H9 (cell line): ENCODE data around the gene SLC38A1. TPM values are rescaled to one million over a fixed set of nuclear protein-coding genes. Genes with fewer than 3 reads are reported as not detected.

Experiments used
- DNase-seq: peaks from one replicate; pipeline ENCODE4 v3.0.0-alpha.2; 2017
- H2AFZ ChIP-seq: one replicate; pipeline ENCODE4 v1.6.1; 2013; ENCODE audit warnings: mild to moderate bottlenecking, low read length, control low read depth, moderate library complexity
- H2AK5ac ChIP-seq: 2 replicates; pipeline ENCODE4 v1.6.1; 2013; ENCODE audit warnings: low read length, control low read depth, mixed read lengths; ENCODE audit not compliant: insufficient read length
- H2BK120ac ChIP-seq: one replicate; pipeline ENCODE4 v1.6.1; 2013; ENCODE audit warnings: low read depth, mild to moderate bottlenecking, low read length, control low read depth, inconsistent platforms; ENCODE audit not compliant: poor library complexity, severe bottlenecking
- H2BK12ac ChIP-seq: 2 replicates; pipeline ENCODE4 v1.6.1; 2013; ENCODE audit warnings: low read length, control low read depth, mixed read lengths, low read depth; ENCODE audit not compliant: insufficient read length
- H2BK15ac ChIP-seq: 2 replicates; pipeline ENCODE4 v1.6.1; 2013; ENCODE audit warnings: low read depth, low read length, control low read depth
- H2BK20ac ChIP-seq: one replicate; pipeline ENCODE4 v1.6.1; 2013; ENCODE audit warnings: low read depth, mild to moderate bottlenecking, low read length, control low read depth, inconsistent platforms; ENCODE audit not compliant: poor library complexity, severe bottlenecking
- H2BK5ac ChIP-seq: 2 replicates; pipeline ENCODE4 v1.6.1; 2013; ENCODE audit warnings: low read length, control low read depth, mixed read lengths; ENCODE audit not compliant: insufficient read length
- H3K14ac ChIP-seq: 2 replicates; pipeline ENCODE4 v1.6.1; 2013; ENCODE audit warnings: low read length, control low read depth; ENCODE audit not compliant: insufficient read depth
- H3K18ac ChIP-seq: 2 replicates; pipeline ENCODE4 v1.6.1; 2013; ENCODE audit warnings: low read depth, mild to moderate bottlenecking, mixed read lengths, low read length, control low read depth; ENCODE audit not compliant: insufficient read length
- H3K23ac ChIP-seq: 2 replicates; pipeline ENCODE4 v1.6.1; 2013; ENCODE audit warnings: low read length, control low read depth, mixed read lengths, low read depth; ENCODE audit not compliant: insufficient read length
- H3K23me2 ChIP-seq: 2 replicates; pipeline ENCODE4 v1.6.1; 2013; ENCODE audit warnings: low read depth, mild to moderate bottlenecking, mixed read lengths, low read length, control low read depth; ENCODE audit not compliant: insufficient read length, poor library complexity, severe bottlenecking
- H3K27ac ChIP-seq: 2 replicates; pipeline ENCODE4 v1.5.1; 2013; ENCODE audit warnings: low read length, control low read depth, mixed read lengths, low read depth; ENCODE audit not compliant: insufficient read length
- H3K27me3 ChIP-seq: 2 replicates; pipeline ENCODE4 v1.6.1; 2013; ENCODE audit warnings: low read length, control low read depth, inconsistent platforms; ENCODE audit not compliant: insufficient read depth
- H3K4ac ChIP-seq: 2 replicates; pipeline ENCODE4 v1.6.1; 2013; ENCODE audit warnings: low read depth, mild to moderate bottlenecking, control low read depth, inconsistent platforms, low read length, moderate library complexity
- H3K4me1 ChIP-seq: 2 replicates; pipeline ENCODE4 v1.6.1; 2013; ENCODE audit warnings: low read length, control low read depth, inconsistent platforms; ENCODE audit not compliant: insufficient read depth
- H3K4me2 ChIP-seq: 2 replicates; pipeline ENCODE4 v1.6.1; 2013; ENCODE audit warnings: low read length, control low read depth, mixed read lengths; ENCODE audit not compliant: insufficient read length, insufficient read depth
- H3K56ac ChIP-seq: 2 replicates; pipeline ENCODE4 v1.6.1; 2013; ENCODE audit warnings: low read depth, mild to moderate bottlenecking, mixed read lengths, low read length, control low read depth; ENCODE audit not compliant: insufficient read length
- H3K79me1 ChIP-seq: 2 replicates; pipeline ENCODE4 v1.6.1; 2013; ENCODE audit warnings: low read depth, mild to moderate bottlenecking, moderate library complexity, low read length, control low read depth, inconsistent platforms; ENCODE audit not compliant: insufficient read depth, poor library complexity, severe bottlenecking
- H3K79me2 ChIP-seq: 2 replicates; pipeline ENCODE4 v1.6.1; 2013; ENCODE audit warnings: low read length, control low read depth, inconsistent platforms; ENCODE audit not compliant: insufficient read depth
- H3K9ac ChIP-seq: 2 replicates; pipeline ENCODE4 v1.6.1; 2013; ENCODE audit warnings: low read length, control low read depth, mixed read lengths; ENCODE audit not compliant: insufficient read length; ENCODE audit errors: extremely low read depth
- H3K9me3 ChIP-seq: one replicate; pipeline ENCODE4 v1.6.1; 2013; ENCODE audit warnings: low read depth, low read length, inconsistent platforms; ENCODE audit not compliant: control insufficient read depth
- H3T11ph ChIP-seq: one replicate; pipeline ENCODE4 v1.6.1; 2013; ENCODE audit warnings: mild to moderate bottlenecking, low read length, control low read depth, inconsistent platforms
- H4K20me1 ChIP-seq: one replicate; pipeline ENCODE4 v1.6.1; 2013; ENCODE audit not compliant: control insufficient read depth, insufficient read length, insufficient read depth
- H4K5ac ChIP-seq: 2 replicates; pipeline ENCODE4 v1.6.1; 2013; ENCODE audit warnings: low read depth, mild to moderate bottlenecking, mixed read lengths, low read length, control low read depth; ENCODE audit not compliant: insufficient read length
- H4K8ac ChIP-seq: replicated peaks from 2 replicates; pipeline ENCODE4 v1.6.1; 2013; ENCODE audit warnings: low read length, control low read depth, mixed read lengths, low read depth; ENCODE audit not compliant: insufficient read length
- H4K91ac ChIP-seq: 2 replicates; pipeline ENCODE4 v1.6.1; 2013; ENCODE audit warnings: low read depth, mild to moderate bottlenecking, moderate library complexity, mixed read lengths, low read length, control low read depth; ENCODE audit not compliant: insufficient read length
- H3K27ac Mint-ChIP-seq, 3 experiments: 2 replicates in 2 of 3; 3 replicates in 1 of 3; pipeline ENCODE4 v1.8.0; 2020 to 2021; ENCODE audit warnings: mixed read lengths in 3 of 3, mild to moderate bottlenecking in 1 of 3, moderate library complexity in 1 of 3
- H3K27me3 Mint-ChIP-seq: 2 replicates; pipeline ENCODE4 v1.8.0; 2021; ENCODE audit warnings: low read depth, mild to moderate bottlenecking, moderate library complexity, mixed read lengths
- H3K36me3 Mint-ChIP-seq, 3 experiments: 2 replicates in 2 of 3; 3 replicates in 1 of 3; pipeline ENCODE4 v1.8.0; 2020 to 2021; ENCODE audit warnings: low read depth in 3 of 3, mixed read lengths in 3 of 3; ENCODE audit not compliant: insufficient read depth in 1 of 3
- H3K4me1 Mint-ChIP-seq, 2 experiments: 2 replicates each; pipeline ENCODE4 v1.8.0; 2020; ENCODE audit warnings: mixed read lengths in 2 of 2
- H3K4me3 Mint-ChIP-seq, 2 experiments: 2 replicates in 1 of 2; 3 replicates in 1 of 2; pipeline ENCODE4 v1.8.0; 2020 to 2021; ENCODE audit warnings: mild to moderate bottlenecking in 2 of 2, mixed read lengths in 2 of 2, moderate library complexity in 1 of 2
- H3K9me3 Mint-ChIP-seq, 2 experiments: 2 replicates in 1 of 2; 3 replicates in 1 of 2; pipeline ENCODE4 v1.8.0; 2020; ENCODE audit warnings: mild to moderate bottlenecking in 2 of 2, mixed read lengths in 2 of 2, moderate library complexity in 1 of 2
- WGBS: extraction: QIAGEN DNeasy Blood & Tissue Kit; methylation state at CpG from one replicate; pipeline ENCODE4 v1.1.7; 2013; ENCODE audit warnings: missing lambda C conversion rate, low lambda C conversion rate, mixed read lengths; ENCODE audit not compliant: insufficient read length; ENCODE audit errors: extremely low coverage; 5-methylcytosine and 5-hydroxymethylcytosine counted together
- total RNA-seq: library from RNA; stranded (reverse); gene quantifications from 2 replicates; pipeline ENCODE4 v1.2.1, GENCODE V29; 2021
- TF ChIP-seq, protein P1 (sequence below): fragments of 200-600 bp; sonication (generic); conservative IDR thresholded peaks from 3 replicates; pipeline ENCODE4 v1.8.0; 2021; ENCODE audit warnings: antibody characterized with exemption, mild to moderate bottlenecking

Gene SLC38A1
- total RNA-seq, 1 experiment from 2014 or later, result 216 TPM

DNA sequence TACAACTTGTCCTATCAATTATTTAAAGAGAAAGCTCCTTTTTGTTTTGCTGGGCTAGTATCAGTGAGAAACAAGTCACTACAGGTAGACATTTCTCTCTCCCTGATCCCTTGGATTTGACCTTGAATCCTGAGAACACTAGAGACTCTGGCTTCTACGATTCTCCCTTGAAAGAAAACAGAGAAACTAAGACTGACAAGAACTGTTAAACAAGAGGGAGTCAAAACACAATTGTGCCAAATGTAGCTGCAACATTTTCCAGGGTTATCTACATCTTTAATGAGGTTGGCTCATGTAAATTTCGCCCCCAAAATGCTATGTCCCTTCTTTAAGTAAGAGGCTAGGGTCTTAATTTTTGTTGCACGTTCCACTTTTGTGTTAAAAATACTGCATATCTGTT, 62.4 kb downstream of the SLC38A1 start:
- no peaks in the 10 kb centered on the region for H3K27me3 ChIP-seq
- no peaks in the 10 kb centered on the region for H3K23me2 ChIP-seq
- H4K8ac ChIP-seq, result no peak overlapping the region
- no peak overlapping the region for H2BK15ac ChIP-seq
- no peak overlapping the region for H4K5ac ChIP-seq
- no peak overlapping the region for H3K18ac ChIP-seq
- Mint-ChIP-seq H3K27me3 (no peaks in the 10 kb centered on the region), H3K4me1 (peaks cover 31 to 40% of the 10 kb centered on the region in 2 experiments), H3K9me3 (no peaks in the 10 kb centered on the region), H3K4me3 (no peak overlapping the region), H3K36me3 (peaks cover 65 to 90% (median 86%) of the 10 kb centered on the region in 3 experiments; a peak in 6 of 7 replicates), H3K27ac (peak overlapping the region in 2 of 3 experiments; percentile 2 to 88; a peak in 3 of 7 replicates)
- no peak overlapping the region for H3K27ac ChIP-seq
- no peaks in the 10 kb centered on the region for H3K79me1 ChIP-seq
- H2AFZ ChIP-seq, result no peak overlapping the region
- H3K9ac ChIP-seq, result no peak overlapping the region
- WGBS, result no CpG with 5 or more reads among the region's 3 CpGs
- H2AK5ac ChIP-seq, result no peak overlapping the region
- no peak overlapping the region for H2BK12ac ChIP-seq
- H3T11ph ChIP-seq, result no peak overlapping the region
- H3K4me1 ChIP-seq, result peaks cover 4% of the 10 kb centered on the region
- H2BK20ac ChIP-seq, result no peak overlapping the region
- no peak overlapping the region for H2BK5ac ChIP-seq
- H3K9me3 ChIP-seq, result no peaks in the 10 kb centered on the region
- no peak overlapping the region for H2BK120ac ChIP-seq
- no peaks in the 10 kb centered on the region for H4K20me1 ChIP-seq
- no peak overlapping the region for H3K56ac ChIP-seq
- H3K4me2 ChIP-seq, result no peak overlapping the region
- no peak overlapping the region for H4K91ac ChIP-seq
- no peak for DNase-seq
- H3K14ac ChIP-seq, result no peak overlapping the region
- no peak overlapping the region for H3K4ac ChIP-seq
- TF ChIP-seq, protein P1, sequence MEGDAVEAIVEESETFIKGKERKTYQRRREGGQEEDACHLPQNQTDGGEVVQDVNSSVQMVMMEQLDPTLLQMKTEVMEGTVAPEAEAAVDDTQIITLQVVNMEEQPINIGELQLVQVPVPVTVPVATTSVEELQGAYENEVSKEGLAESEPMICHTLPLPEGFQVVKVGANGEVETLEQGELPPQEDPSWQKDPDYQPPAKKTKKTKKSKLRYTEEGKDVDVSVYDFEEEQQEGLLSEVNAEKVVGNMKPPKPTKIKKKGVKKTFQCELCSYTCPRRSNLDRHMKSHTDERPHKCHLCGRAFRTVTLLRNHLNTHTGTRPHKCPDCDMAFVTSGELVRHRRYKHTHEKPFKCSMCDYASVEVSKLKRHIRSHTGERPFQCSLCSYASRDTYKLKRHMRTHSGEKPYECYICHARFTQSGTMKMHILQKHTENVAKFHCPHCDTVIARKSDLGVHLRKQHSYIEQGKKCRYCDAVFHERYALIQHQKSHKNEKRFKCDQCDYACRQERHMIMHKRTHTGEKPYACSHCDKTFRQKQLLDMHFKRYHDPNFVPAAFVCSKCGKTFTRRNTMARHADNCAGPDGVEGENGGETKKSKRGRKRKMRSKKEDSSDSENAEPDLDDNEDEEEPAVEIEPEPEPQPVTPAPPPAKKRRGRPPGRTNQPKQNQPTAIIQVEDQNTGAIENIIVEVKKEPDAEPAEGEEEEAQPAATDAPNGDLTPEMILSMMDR, result no peak
- H3K23ac ChIP-seq, result no peak overlapping the region
- peaks cover 3% of the 10 kb centered on the region; the same call in 1 of the 2 replicates for H3K79me2 ChIP-seq
